CD4-positive, alpha-beta T cell treated with Interleukin-15 for 1 hour (primary cell): Measurements from ENCODE around the gene KANSL1.
"Not testable (repeated sequence)": the region's sequence is repeated elsewhere in the genome, so short reads cannot be mapped to it uniquely, and the experiment has no call there.

Experiments
- DNase-seq: peaks from one replicate; pipeline ENCODE4 v3.0.0-alpha.2; 2020

KANSL1 gene

DNA sequence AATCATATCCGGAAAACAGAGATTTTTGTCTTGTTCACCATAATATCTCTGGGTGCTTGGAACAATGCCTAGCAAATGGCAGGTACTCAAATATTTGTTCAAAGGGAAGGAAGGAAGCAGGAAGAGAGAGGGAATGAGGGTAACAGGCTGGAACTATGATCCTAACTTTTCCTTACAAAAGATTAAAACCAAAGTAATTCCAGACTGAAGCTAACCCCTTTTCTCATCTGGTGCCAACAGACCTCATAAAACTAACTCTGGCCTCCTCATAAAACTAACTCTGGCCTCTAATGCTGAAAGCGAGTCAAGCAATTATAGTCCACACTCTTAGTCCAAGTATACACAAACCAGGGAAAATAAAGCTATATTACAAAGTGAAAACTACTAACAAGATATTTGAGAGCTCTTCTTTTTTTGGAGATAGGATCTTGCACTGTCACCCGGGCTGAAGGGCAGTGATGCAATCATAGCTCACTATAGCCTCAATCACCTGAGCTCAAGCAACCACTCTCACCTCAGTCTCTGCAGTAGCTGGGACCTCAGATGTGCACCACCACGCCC is 84.6 kb downstream of the KANSL1 start:
- no peak for DNase-seq

DNA sequence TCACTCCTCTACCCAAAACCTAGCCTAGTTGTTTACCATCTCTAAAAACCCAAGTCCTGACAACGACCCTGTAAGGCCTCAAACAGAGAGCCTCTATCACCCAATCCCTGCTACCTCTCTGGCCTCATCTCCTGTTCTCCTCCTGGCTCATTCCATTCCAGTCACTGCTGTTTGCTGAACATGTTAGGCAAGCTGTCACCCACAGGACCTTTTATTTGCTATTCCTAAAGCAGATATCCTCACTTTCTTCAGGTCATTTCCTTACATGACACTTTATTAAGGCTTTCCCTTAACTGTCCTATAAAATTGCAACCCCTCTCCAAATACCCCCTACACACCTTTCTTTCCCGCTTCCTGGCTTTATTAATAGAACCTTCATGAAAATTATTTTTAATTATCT is 85.1 kb downstream of the KANSL1 start:
- no peak for DNase-seq

GRCh38 chr17:46106966-46107644 is 86.1 kb downstream of the KANSL1 start:
- DNase-seq = no peak

- DNase-seq = not testable (repeated sequence)
Observed at GRCh38 chr17:46102806-46103205, 90.4 kb downstream of the KANSL1 start.

DNA sequence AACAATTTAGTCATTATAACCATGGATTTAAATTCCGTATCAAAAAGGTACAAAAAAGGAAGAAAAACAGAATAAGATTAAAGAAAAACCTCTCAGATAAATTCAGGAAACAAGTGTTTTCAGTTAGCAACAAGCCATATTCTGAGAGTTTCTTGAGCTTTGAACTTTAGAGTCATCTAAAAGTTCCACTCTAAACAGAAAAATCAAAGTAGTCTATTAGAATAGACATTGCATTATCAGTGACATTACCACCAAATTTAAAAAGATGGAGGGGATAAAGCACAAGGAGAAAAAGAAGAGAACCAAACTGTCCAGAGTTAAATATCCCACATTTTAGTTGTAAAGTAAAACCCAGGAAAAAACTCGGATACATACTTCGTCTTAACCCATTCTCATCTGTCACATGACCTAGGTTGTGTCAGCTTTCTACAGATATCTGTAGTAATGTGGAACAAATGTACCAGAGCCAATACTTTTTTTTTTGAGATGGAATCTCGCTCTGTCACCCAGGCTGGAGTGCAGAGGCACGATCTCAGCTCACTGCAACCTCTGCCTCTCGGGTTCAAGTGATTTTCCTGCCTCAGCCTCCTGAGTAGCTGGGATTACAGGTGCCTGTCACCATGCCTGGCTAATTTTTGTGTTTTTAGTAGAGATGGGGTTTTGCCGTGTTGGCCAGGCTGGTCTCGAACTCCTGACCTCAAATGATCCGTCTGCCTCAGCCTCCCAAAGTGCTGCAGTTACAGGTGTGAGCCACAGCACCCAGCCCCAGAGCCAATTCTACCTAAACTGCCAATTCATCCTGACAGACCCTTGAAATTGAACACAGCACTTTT is 91.2 kb downstream of the KANSL1 start:
- DNase-seq = not testable (repeated sequence)

- DNase-seq = no peak
Observed at GRCh38 chr17:46100590-46100989, 92.6 kb downstream of the KANSL1 start.

- DNase-seq = no peak
Observed at GRCh38 chr17:46099865-46100264, 93.4 kb downstream of the KANSL1 start.

GRCh38 chr17:46097497-46097896 is 95.7 kb downstream of the KANSL1 start:
- no peak for DNase-seq

DNA sequence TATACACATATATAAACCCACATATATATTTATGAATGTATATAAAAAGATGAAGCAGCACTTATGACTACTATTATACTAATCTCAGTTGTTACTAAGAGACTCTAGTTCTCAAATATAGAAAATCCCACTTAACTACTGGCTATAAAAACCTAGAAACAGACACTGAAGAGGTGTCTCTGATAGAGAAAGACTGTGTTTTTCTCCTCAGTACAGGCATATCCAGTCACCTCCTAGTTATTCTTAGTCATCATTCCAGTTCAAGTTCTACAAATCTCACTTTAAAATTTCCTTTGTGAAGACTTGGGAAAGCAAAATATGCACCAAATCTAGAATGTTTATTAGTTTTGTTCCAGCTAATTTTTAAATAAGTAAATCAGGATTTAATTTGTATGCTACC is 100.2 kb downstream of the KANSL1 start:
- DNase-seq = no peak

GRCh38 chr17:46090871-46091270 is 102.4 kb downstream of the KANSL1 start:
- DNase-seq = no peak

DNA sequence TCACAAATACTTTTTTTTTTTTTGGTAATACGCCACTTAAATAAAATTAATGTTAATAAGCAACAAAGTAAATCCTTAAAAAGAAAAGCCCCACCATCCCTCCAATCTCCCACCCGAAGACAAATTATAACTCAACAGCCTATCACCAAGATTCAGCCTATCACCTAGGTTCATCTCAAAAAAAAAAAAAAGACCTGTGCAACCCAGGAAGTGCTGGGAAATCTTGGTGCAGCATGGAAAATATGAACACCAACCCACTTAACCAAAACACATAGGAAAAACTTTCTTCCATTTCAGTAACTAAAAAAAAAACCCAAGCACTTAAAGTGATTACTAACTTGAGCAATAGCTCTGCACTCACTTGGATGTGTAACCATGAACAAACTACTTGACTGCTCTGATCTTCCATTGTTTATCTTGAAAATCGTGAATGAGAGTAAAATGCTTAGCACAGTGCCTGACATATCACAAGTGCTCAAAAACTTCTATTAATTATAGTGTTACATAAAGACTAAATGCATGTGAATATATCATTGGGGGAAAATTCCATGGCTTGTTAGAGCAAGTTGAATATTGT is 103.8 kb downstream of the KANSL1 start:
- no peak for DNase-seq

DNA sequence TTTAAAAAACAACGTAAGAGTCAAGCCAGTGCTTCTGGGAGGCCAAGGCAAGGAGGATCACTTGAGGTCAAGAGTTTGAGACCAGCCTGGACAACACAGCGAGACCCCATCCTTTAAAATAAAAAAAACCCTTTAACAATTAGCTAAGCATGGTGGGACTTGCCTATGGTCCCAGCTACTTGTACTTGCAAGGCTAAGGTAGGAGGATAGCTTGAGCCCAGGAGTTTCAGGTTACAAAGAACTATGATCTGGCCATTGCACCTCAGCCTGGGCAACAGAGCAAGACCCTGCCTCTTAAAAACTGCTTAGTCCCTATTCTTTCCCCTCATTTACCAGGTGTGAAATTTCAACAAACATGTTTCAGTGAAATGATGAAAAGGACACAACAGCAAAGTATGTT is 104.6 kb downstream of the KANSL1 start:
- no peak for DNase-seq

DNA sequence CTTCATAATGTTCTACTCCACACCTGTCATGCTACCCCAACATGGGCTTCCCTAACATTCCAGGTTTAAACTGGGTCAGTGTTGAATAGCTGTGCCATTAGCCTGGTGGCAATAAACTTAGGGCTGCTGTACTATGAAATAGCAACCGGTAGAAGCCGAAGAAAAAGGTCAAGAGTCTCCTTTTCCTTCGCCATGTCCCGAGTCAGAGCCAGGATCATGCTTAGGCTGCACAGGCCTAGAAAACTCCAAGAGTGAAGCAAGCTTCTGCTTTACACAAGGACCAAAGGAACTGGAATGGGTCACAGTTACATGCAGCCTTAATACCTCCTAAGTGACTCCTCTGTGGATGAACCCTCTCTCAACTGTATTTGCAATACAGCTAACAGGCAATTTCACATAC is 105.4 kb downstream of the KANSL1 start:
- DNase-seq = not testable (repeated sequence)

GRCh38 chr17:46086821-46087220 is 106.4 kb downstream of the KANSL1 start:
- DNase-seq = no peak

- no peak for DNase-seq
Observed at GRCh38 chr17:46085522-46085921, 107.7 kb downstream of the KANSL1 start.

DNA sequence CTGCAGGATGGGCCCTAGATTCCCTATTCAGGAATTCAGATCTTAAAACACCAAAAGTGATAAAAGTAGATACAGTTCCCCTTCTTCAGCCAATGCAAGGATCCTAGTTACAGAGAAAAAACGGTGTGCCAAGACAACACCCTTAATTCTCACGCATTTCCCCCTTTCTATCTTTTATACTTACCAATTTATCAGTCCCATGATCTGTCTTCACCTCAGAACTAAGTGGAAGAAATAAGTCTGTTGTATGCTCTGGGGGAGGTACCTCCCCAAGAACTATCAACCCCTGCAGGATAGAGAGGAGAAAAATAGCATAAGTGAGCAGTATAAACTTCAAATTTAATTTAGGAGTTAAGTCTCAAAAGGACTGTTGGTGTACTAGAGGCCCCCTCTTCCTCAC is 111.0 kb downstream of the KANSL1 start:
- no peak for DNase-seq

- no peak for DNase-seq
Observed at GRCh38 chr17:46081018-46081320, 112.3 kb downstream of the KANSL1 start.

- no peak for DNase-seq
Observed at GRCh38 chr17:46080118-46081017, 112.9 kb downstream of the KANSL1 start.

- DNase-seq = no peak
Observed at GRCh38 chr17:46078675-46079074, 114.6 kb downstream of the KANSL1 start.

GRCh38 chr17:46074540-46074939 is 118.7 kb downstream of the KANSL1 start:
- no peak for DNase-seq

GRCh38 chr17:46072998-46073397 is 120.2 kb downstream of the KANSL1 start:
- no peak for DNase-seq

DNA sequence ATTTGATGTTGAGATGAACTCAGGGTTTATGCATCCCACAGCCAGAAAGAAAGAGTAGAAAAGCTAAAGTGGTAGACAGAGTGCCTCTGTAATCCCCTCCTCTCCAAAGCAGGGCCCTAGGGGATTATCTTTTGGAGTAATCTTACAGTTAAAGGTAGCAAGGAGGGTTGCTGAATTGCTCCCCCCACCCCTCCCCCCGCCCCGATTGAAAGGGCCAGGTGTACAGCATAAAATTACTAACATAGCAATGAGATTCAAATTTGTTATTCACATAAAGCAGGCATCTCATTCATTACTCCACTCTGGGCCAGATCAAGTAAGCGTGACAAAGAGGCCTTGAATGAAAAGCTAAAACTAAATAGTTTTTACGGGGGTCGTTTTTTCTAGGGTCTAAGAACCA is 121.4 kb downstream of the KANSL1 start:
- DNase-seq = no peak

GRCh38 chr17:46064460-46064859 is 128.8 kb downstream of the KANSL1 start:
- DNase-seq = no peak
